ENCODE measurements around the gene MACROH2A1.
"Not testable (repeated sequence)": the region's sequence is repeated elsewhere in the genome, so short reads cannot be mapped to it uniquely, and the experiment has no call there.

MACROH2A1 gene

DNA sequence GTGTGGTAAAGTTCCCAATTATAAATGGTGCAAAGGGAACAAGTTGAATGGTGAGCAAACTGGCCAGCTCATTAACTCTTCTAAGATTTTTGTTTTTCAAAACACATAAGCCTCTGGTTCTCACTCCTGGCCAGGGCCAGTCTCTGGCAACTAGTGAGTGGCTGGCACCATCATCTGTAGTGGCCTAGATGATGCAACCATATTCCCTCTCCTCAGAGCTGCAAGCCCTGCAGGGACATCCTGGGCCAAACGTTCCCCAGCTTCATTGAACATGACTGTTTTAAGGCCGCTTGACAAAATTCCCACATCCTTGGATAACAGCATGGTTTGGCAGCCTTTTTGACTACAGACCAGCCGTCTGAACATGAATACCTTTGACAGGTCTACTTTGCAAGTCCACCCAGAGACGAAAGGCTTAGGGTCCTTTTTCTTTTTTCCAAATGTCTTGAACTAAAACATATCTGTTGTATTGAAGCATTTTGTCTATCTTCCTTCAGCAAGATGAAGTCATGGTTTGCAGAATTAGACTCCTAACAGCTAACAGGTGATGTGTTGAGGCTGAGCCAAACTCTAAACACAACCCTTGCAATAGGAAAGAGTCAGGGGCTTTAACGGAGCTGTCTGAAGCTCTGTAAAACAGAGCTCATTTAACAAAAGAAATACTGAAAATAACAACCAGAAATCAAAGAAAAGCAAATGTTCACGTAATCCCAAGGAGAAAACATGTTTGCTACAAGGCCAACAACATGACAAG, 23.8 kb downstream of the MACROH2A1 start:
- DNase-seq = no peak

GRCh38 chr5:135373736-135374515, 25.1 kb downstream of the MACROH2A1 start:
- no peak for DNase-seq

DNA sequence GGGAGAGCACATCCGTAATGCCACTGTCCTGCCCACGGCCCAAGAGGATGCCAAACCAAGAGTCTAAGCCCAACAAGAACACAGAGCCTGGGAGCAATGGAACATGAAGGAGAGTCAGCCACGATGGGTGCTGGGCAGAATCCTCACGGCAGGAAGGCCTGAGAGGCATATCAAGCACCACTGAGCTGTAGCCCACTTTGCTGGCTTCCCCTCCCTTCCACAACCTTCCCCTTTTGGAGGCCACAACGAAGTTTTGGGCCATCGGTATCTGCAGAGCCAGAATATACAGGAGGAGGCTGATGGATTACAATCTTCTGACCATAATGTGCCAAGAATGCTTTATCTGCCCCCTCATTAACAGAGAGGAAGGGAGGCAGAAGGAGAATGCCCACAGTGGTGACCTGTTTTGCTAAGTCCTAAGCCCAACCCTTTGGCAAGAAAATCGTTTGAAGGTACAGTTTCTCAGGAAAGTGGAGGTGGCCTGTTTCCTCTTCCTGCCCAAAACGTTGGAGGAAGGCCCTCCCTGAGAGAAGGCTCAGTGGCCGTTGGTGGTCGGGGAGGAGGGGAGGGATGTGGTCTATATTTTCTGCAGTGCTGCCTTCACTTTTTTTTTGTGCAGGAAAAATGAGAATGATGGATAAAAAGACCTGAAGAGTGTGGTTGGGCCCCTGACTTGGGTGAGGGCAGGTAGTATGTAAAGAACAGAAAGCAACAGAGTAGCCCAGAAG, 26.2 kb downstream of the MACROH2A1 start:
- no peak for DNase-seq

DNA sequence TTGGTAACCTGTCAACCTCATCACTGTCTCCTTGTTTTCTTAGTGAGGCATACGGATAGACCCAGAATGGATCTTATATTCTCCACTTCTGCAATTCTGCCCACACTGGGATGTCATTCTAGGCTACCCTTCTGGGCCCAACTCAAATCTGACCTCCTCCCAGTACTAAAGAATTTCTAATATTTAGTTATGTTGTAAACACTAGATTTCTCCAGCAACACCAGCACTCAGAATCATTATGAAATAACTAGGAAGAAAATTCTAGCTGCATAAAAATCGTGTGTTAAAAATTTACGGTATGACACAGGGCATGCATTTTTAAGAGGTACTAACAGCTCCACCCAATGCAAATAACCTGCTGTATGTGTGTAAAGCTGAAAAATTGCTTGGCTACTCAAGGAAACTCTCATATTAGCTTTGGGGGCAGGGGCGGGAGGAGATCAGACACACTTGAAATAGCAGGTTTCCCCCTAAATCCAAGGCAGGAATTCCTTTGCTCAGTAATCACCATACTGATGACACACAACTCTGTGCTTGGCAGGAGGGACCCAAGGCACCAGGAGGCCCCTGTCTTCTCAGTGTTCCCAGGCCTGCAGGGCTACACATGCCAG, 27.3 kb downstream of the MACROH2A1 start:
- DNase-seq = no peak

- no peak for DNase-seq
Measured at GRCh38 chr5:135369952-135370351, 29.1 kb downstream of the MACROH2A1 start.

GRCh38 chr5:135367554-135367953, 31.5 kb downstream of the MACROH2A1 start:
- no peak for DNase-seq

- no peak for DNase-seq
Measured at GRCh38 chr5:135367076-135367475, 32.0 kb downstream of the MACROH2A1 start.

GRCh38 chr5:135365281-135365680, 33.8 kb downstream of the MACROH2A1 start:
- DNase-seq = no peak

- DNase-seq = no peak
Measured at GRCh38 chr5:135364421-135365262, 34.4 kb downstream of the MACROH2A1 start.

DNA sequence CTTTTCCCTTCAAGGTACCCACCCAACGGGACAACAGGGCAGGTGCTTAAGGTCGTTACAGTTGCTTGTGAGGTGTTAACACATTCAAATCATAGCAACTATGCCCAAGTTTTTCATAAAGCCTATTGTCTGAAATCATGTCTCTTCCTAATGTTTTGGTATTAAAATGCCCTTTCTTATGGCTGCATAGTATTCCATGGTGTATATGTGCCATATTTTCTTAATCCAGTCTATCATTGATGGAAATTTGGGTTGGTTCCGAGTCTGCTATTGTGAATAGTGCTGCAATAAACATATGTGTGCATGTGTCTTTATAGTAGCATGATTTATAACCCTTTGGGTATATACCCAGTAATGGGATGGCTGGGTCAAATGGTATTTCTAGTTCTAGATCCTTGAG, 35.7 kb downstream of the MACROH2A1 start:
- not testable (repeated sequence) for DNase-seq

DNA sequence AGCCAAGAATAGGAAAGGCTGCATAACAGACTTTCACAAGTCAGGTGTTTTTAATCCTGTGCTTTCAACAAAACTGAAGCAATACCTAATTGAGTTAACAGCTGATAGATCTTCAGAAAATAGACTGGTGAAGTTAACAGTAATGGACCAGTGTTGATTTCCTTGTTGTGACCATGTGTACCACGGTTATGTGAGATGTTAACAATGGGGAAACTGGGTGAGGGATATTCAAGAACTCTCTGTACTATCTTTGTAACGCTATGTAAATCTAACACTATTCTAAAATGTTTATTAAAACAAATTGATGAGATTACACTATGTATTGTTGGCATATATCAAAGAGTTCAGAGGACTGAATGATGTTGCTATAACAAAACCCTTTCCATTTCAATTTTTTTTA, 36.9 kb downstream of the MACROH2A1 start:
- DNase-seq = no peak

DNA sequence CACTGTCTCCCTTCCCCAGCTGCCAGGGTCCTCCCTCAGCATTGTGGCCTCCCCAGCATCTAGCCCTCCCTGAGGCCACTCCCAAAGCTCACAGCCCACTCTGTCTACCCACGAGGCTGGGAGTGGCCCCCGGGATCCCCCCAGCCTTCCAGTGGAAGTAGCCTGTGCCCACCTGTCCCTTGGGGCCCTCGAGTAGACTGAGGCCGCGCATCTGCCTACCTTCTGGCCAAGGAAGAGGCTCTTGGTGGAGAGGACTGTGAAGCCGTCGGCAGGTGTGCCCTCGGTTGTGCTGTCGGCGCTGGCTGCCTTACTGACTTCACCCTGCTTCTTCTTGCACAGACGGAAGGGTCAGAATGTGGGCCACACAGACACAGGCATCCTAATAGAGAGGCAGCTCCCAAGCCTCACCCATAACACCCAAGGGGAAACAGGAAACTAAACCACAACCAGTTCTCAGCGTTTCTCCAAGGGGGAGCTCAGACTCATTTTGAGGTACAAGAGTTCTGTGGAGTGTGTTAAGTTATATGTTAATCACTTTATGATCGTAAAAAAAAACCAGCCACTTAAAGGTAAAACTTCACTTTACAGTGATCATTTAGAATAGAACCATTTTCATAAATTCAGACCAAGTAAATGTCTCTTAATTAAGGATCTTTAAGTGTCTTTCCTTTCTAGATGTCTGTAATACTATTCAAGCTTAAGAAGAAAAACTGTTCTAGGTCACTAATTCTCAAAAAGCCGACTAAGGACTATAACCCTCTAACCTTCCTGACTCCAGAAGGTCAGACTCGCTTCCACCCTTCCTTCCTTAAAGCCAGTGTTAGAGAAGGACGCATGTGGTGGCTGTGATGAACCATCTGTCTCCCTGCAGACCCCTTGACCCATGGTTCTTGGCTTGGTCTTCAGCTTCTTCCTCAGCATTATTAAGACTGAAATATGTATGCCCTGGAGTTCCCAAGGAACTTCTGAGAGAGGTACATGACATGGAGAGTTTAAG, 38.5 kb downstream of the MACROH2A1 start:
- no peak for DNase-seq

DNA sequence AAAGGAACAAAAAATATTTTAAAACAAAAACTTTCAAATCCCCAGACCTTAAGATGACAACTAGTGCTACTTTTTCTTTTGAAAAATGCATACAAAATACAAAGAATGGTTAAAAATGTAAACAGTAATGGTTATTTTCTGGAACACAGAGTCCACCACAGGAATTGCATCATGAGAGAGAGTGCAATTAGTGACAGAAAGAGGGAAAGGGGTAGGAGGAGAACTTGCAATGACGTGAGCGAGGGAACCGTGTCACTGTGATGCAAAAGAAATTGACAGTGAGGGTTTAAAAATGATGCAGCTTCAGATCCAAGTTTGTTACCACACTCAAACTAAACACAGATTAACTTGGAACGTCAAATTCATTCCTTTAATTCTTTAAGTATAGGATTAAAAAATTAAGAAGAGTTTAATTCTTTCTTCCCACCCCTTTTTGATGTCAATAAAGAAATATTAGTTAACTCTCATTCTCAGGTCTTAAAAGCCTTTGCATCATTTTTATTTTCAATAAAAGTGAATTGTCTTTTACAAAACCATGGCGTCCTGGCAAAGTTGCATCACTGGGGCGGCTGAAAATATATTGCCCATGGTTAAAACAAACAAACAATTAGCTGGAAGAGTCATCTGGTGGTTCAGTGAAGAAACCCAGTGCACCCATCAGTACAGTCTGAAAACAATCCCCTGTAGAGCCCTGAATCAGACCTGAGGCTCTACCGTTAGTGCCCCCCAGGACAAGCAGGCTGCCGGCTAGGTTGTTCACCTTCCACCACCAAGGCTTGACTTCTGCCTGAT, 39.5 kb downstream of the MACROH2A1 start:
- no peak for DNase-seq

- DNase-seq = no peak
Measured at GRCh38 chr5:135357685-135358084, 41.3 kb downstream of the MACROH2A1 start.

GRCh38 chr5:135356522-135357318, 42.3 kb downstream of the MACROH2A1 start:
- DNase-seq = no peak

DNA sequence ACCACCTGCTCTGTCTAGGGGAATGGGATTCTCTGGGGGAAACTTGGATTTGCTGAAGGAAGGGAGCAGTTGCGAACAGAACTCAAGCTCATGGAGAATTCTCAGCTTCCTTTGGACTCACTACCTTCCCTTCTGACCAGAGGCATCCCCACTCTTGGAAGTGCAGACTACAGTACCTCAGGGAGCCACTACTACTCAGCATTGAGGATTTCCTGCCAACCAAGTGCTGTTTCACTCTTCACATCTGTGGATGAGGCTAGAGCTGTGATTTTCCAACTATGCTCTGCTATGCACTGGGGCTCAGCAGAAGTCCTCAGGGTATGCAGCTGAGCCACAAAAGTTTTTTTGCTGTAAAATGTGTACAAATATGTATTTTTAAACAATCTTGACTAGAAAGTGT, 43.9 kb downstream of the MACROH2A1 start:
- no peak for DNase-seq

GRCh38 chr5:135353952-135354721, 44.9 kb downstream of the MACROH2A1 start:
- DNase-seq = no peak

DNA sequence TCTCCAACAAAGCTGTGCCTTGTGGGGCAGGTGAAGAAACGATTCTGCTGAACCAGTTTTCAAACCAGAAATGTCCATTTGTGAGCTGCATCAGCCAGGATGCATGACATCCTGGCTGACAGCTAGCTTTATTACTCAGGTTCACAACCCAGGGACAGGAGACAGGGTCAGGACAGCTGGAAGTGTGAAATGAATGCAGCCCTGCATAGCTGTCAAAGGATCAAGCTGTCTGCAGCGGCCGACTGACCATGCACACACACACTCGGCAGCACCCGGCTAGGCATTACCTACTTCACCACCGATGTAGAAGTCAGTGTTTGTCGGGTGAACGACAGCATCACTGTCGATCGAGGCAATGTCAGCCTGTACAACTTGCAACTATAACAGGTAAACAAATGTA, 48.5 kb downstream of the MACROH2A1 start:
- DNase-seq = no peak
